HTERT RPE-1 (cell line): Measurements from ENCODE around the gene PRR5L.
"Not testable (repeated sequence)": the region's sequence is repeated elsewhere in the genome, so short reads cannot be mapped to it uniquely, and the experiment has no call there.

Experiments used
- in situ Hi-C: fragments of 300-500 bp; cut with MboI; formaldehyde crosslinking; loops from 4 replicates; pipeline ENCODE4 v1.14.3; 2020; ENCODE audit warnings: low sequenced_read_pairs

PRR5L gene

GRCh38 chr11:36325403-36325802 lies 29.3 kb downstream of the PRR5L start:
- in situ Hi-C loops: not testable (repeated sequence)

GRCh38 chr11:36326524-36327419 lies 30.7 kb downstream of the PRR5L start:
- in situ Hi-C loops: no loop called here

GRCh38 chr11:36328966-36329673 lies 33.0 kb downstream of the PRR5L start:
- in situ Hi-C loops: no loop called here

GRCh38 chr11:36330411-36330810 lies 34.3 kb downstream of the PRR5L start:
- in situ Hi-C loops: no loop called here

- in situ Hi-C loops: no loop called here
These were observed 37.4 kb downstream of the PRR5L start for GRCh38 chr11:36333468-36333867.

GRCh38 chr11:36333897-36334296 lies 37.8 kb downstream of the PRR5L start:
- in situ Hi-C loops: no loop called here

GRCh38 chr11:36339888-36340287 lies 43.8 kb downstream of the PRR5L start:
- in situ Hi-C loops: no loop called here

- in situ Hi-C loops: no loop called here
These were observed 44.8 kb downstream of the PRR5L start for GRCh38 chr11:36340897-36341296.

- in situ Hi-C loops: no loop called here
These were observed 45.8 kb downstream of the PRR5L start for GRCh38 chr11:36341915-36342314.

GRCh38 chr11:36342327-36342726 lies 46.2 kb downstream of the PRR5L start:
- in situ Hi-C loops: no loop called here

- in situ Hi-C loops: no loop called here
These were observed 47.3 kb downstream of the PRR5L start for GRCh38 chr11:36343436-36343835.

GRCh38 chr11:36345084-36345511 lies 49.0 kb downstream of the PRR5L start:
- in situ Hi-C loops: no loop called here

- in situ Hi-C loops: no loop called here
These were observed 49.5 kb downstream of the PRR5L start for GRCh38 chr11:36345535-36346141.

- in situ Hi-C loops: no loop called here
These were observed 50.7 kb downstream of the PRR5L start for GRCh38 chr11:36346562-36347383.

- in situ Hi-C loops: no loop called here
These were observed 51.4 kb downstream of the PRR5L start for GRCh38 chr11:36347384-36347906.

- in situ Hi-C loops: no loop called here
These were observed 53.5 kb downstream of the PRR5L start for GRCh38 chr11:36349351-36350136.

- in situ Hi-C loops: no loop called here
These were observed 54.0 kb downstream of the PRR5L start for GRCh38 chr11:36350137-36350513.

- in situ Hi-C loops: no loop called here
These were observed 56.8 kb downstream of the PRR5L start for GRCh38 chr11:36352922-36353321.

GRCh38 chr11:36354221-36355003 lies 58.3 kb downstream of the PRR5L start:
- in situ Hi-C loops: no loop called here
